Glutamatergic neuron (in vitro differentiated cells): ENCODE results near the gene RARA. TPM values are rescaled to one million over a fixed set of nuclear protein-coding genes. Genes with fewer than 3 reads are reported as not detected.

Source experiments
- DNase-seq: peaks from one replicate; pipeline ENCODE4 v3.0.0; 2022
- H3K27ac Mint-ChIP-seq: one replicate; pipeline ENCODE4 v1.8.0; 2020; ENCODE audit warnings: mild to moderate bottlenecking, mixed read lengths, inconsistent platforms; ENCODE audit not compliant: unreplicated experiment
- H3K27me3 Mint-ChIP-seq: one replicate; pipeline ENCODE4 v1.8.0; 2020; ENCODE audit warnings: mild to moderate bottlenecking, moderate library complexity, mixed read lengths, inconsistent platforms; ENCODE audit not compliant: unreplicated experiment
- H3K36me3 Mint-ChIP-seq: one replicate; pipeline ENCODE4 v1.8.0; 2020; ENCODE audit warnings: mild to moderate bottlenecking, mixed read lengths, inconsistent platforms; ENCODE audit not compliant: unreplicated experiment
- H3K4me1 Mint-ChIP-seq: one replicate; pipeline ENCODE4 v1.8.0; 2020; ENCODE audit warnings: mild to moderate bottlenecking, low read depth, mixed read lengths, inconsistent platforms; ENCODE audit not compliant: unreplicated experiment
- H3K4me3 Mint-ChIP-seq: one replicate; pipeline ENCODE4 v1.8.0; 2020; ENCODE audit warnings: mild to moderate bottlenecking, mixed read lengths, inconsistent platforms; ENCODE audit not compliant: unreplicated experiment
- H3K9me3 Mint-ChIP-seq: one replicate; pipeline ENCODE4 v1.8.0; 2020; ENCODE audit warnings: mild to moderate bottlenecking, moderate library complexity, mixed read lengths, inconsistent platforms; ENCODE audit not compliant: unreplicated experiment
- total RNA-seq: library from RNA; stranded (reverse); fragmentation: NEBNext Ultra II Directional; extraction: Animal tissue kit (Norgen Biotek cat#: 25700); gene quantifications from one replicate; pipeline ENCODE4 v1.2.1, GENCODE V29; 2021; ENCODE audit not compliant: unreplicated experiment
- TF ChIP-seq, protein P1 (sequence below): fragments of 200-600 bp; sonication (generic); IDR thresholded peaks from one replicate; pipeline ENCODE4 v1.5.0; 2021; ENCODE audit not compliant: partially characterized antibody, unreplicated experiment

RARA gene
- total RNA-seq, 1 donor from 2014 or later, result 26.2 TPM

DNA sequence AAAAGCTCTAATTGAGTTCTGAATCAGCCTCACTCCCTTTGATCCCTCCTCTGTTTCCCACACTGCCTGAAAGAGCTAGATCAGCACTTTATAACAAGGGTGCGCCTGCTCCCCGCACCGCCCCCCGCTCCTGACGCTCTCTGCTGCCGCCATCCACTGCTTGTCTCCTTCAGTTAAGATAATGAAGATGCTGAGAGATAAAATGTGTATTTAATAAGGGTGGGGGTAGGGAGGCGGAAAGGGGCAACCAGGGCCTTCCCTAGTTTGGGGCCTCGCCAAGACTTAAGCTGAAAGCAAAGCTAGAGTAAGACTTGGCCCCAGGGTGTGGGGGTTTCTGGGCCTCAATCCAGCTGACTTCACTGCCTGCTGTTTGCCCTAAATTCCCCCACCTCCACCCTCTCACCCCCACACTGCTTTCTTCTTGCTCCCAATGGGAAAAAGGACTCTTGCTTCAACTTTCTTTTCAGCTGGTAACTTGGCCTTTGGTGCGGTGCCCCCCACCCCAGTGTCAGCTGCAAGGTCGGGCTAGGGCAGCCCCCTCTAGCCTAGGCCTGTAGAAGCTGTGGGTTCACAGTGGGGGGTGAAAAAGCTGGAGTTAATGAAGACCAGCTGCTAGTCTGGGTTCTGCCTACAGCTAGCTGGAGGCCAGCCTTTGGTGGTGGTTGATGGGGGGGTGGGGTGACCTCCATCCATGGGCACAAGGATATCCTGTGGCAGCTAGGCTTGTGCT, 1.8 kb upstream of the RARA start:
- Mint-ChIP-seq H3K9me3 (peaks cover 3% of the 10 kb centered on the region), H3K36me3 (no peaks in the 10 kb centered on the region), H3K27ac (no peak overlapping the region), H3K27me3 (peaks cover 4% of the 10 kb centered on the region), H3K4me3 (no peak overlapping the region), H3K4me1 (peaks cover 24% of the 10 kb centered on the region)
- no peak for DNase-seq
- TF ChIP-seq, protein P1, sequence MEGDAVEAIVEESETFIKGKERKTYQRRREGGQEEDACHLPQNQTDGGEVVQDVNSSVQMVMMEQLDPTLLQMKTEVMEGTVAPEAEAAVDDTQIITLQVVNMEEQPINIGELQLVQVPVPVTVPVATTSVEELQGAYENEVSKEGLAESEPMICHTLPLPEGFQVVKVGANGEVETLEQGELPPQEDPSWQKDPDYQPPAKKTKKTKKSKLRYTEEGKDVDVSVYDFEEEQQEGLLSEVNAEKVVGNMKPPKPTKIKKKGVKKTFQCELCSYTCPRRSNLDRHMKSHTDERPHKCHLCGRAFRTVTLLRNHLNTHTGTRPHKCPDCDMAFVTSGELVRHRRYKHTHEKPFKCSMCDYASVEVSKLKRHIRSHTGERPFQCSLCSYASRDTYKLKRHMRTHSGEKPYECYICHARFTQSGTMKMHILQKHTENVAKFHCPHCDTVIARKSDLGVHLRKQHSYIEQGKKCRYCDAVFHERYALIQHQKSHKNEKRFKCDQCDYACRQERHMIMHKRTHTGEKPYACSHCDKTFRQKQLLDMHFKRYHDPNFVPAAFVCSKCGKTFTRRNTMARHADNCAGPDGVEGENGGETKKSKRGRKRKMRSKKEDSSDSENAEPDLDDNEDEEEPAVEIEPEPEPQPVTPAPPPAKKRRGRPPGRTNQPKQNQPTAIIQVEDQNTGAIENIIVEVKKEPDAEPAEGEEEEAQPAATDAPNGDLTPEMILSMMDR, result no peak

DNA sequence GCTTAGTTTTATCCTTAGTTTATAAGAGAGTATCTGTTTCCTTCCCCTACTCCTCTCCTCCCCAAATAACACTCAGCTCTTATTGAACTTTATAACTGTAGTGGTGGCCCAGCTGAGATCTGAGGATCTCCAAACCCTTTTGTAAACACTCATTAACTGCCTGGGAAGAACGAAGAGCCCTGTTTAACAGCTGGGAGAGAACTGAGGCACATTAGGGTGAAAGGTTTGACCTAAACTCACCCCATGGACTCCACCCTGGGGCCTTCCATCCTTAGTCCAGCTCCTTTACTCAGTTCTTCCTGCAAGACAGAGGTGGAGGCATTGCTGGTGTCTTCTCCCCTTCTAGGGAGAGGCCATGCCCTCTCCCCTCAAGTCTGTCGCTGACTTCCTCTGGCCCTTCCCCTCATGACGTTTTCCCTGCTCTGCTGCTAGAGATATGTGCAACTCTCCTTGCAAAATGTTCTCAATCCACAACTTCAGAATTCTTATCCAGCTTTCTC, 1.2 kb upstream of the RARA start:
- peaks cover 3% of the 10 kb centered on the region for H3K9me3 Mint-ChIP-seq
- H3K4me1 Mint-ChIP-seq, result peaks cover 26% of the 10 kb centered on the region
- peaks cover 7% of the 10 kb centered on the region for H3K27me3 Mint-ChIP-seq
- no peak for DNase-seq
- TF ChIP-seq, protein P1, result no peak
- no peak overlapping the region for H3K27ac Mint-ChIP-seq
- H3K4me3 Mint-ChIP-seq, result no peak overlapping the region
- H3K36me3 Mint-ChIP-seq, result no peaks in the 10 kb centered on the region

DNA sequence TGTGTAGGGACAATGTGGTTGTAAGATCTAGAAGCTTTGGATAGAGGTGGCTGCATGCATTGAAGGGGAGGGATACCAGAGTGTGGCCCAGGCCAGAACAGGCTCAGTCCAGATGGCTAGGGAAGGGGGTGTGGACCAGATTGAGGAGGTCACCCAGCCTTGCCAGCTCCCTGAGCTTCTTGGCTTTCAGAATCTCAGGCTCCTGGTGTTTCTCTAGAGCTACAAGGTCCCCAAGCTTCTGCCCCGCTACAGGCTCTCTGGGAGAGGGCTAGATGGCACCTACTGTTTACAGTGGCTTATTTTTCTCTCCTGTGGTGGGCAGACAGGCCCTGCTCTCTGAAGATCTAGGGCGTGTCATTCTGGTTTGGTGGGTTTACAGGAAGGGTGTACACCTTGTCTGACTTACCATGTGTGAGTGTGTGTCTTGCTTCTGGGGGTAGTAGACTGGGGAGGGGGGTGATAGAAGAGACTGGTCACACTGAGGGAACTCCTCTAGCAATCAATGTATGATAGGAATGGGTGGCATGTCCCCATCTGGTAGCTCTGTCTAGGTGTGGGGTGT, 1.1 kb downstream of the RARA start:
- TF ChIP-seq, protein P1, result no peak
- H3K4me1 Mint-ChIP-seq, result peaks cover 26% of the 10 kb centered on the region
- no peak overlapping the region for H3K4me3 Mint-ChIP-seq
- no peaks in the 10 kb centered on the region for H3K36me3 Mint-ChIP-seq
- H3K27ac Mint-ChIP-seq, result no peak overlapping the region
- DNase-seq, result no peak
- peaks cover 16% of the 10 kb centered on the region for H3K27me3 Mint-ChIP-seq
- no peaks in the 10 kb centered on the region for H3K9me3 Mint-ChIP-seq

DNA sequence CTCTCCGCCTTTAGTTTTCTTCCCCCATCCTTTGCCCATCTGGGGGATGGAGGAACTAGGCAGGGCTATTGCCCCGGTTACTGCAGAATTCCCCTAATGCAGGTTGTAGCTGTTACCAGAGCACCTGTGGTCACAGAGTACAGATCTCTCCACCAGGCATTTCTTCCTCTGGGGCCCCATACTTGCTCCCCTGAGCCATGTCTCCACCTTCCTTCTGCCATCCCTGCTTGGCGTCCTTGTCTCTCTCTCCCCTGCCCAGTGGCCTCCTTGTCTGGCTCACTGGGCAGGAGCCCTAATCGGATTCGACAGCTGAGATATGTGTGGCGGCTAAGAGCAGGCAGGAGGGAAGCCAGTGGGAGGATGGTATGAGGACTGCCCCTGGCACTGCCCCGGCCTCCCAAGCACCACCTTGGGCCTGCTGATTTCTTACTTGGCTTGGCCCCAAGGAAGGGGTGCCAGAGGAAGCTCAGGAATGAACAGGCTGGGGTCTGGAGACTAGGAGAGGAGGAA, 2.0 kb downstream of the RARA start:
- DNase-seq, result no peak
- TF ChIP-seq, protein P1, result no peak
- H3K27me3 Mint-ChIP-seq, result peaks cover 16% of the 10 kb centered on the region
- H3K4me1 Mint-ChIP-seq, result peaks cover 29% of the 10 kb centered on the region
- H3K36me3 Mint-ChIP-seq, result no peaks in the 10 kb centered on the region
- H3K27ac Mint-ChIP-seq, result no peak overlapping the region
- H3K9me3 Mint-ChIP-seq, result no peaks in the 10 kb centered on the region
- H3K4me3 Mint-ChIP-seq, result no peak overlapping the region

DNA sequence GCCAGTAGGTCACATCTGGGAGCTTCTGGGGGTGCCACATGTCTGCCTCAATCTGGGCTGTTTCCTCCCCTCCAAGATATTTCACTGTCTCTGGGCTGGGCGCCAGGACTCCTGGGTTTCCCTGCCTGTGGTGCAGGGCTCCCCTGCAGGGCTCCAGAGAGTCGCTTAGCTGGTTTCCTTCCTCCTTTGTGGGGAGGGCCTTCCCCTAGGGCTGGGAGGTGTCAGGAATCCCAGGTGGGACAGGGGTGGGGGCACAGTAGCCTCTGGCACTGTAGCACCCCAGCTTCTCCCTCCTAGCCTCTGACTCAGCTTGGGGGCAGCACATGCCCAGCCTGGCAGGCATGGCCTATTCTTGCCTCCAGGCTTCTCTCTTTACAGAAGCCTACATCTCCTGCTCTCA, 2.6 kb downstream of the RARA start:
- Mint-ChIP-seq H3K9me3 (no peaks in the 10 kb centered on the region), H3K27ac (no peak overlapping the region), H3K4me3 (peak overlapping the region; percentile 52), H3K36me3 (no peaks in the 10 kb centered on the region), H3K27me3 (peaks cover 16% of the 10 kb centered on the region), H3K4me1 (peaks cover 32% of the 10 kb centered on the region)
- peak; percentile 3 for DNase-seq
- TF ChIP-seq, protein P1, result no peak
